Erythroblast (primary cell): ENCODE results near the gene PRSS56.

Experiments
- GATA1 ChIP-seq: IDR thresholded peaks from 2 replicates; pipeline ENCODE4 v1.6.1; 2011; ENCODE audit warnings: low read depth, mild to moderate bottlenecking, control low read depth, low read length, moderate library complexity
- POLR2A ChIP-seq: IDR thresholded peaks from 2 replicates; pipeline ENCODE4 v1.6.1; 2011; ENCODE audit warnings: mild to moderate bottlenecking, low read length

- TF ChIP-seq POLR2A (no peak), GATA1 (no peak)
Measured at GRCh38 chr2:232481322-232482140, 38.7 kb upstream of the PRSS56 start.
